Esophagus muscularis mucosa (tissue), 3 donors: ENCODE measurements around the gene RPEL1.

Experiments
- POLR2AphosphoS5 ChIP-seq, 2 donors: sonication (generic); formaldehyde crosslinking; IDR thresholded peaks; one replicate each; pipeline ENCODE4 v1.6.1; 2017; ENCODE audit warnings: antibody characterized with exemption in 2 of 2
- TF ChIP-seq, protein P1 (sequence below), 3 experiments: fragments of 200-600 bp in 2 of 3; fragments of 450-650 bp in 1 of 3; sonication (generic) in 2 of 3; IDR thresholded peaks; one replicate each; pipeline ENCODE4 v1.5.1; 2017 to 2019; ENCODE audit warnings: antibody characterized with exemption in 3 of 3, mild to moderate bottlenecking in 2 of 3, moderate library complexity in 1 of 3

- TF ChIP-seq POLR2AphosphoS5 (IDR thresholded peaks at IDR 0.05) = no peak
- TF ChIP-seq, protein P1, sequence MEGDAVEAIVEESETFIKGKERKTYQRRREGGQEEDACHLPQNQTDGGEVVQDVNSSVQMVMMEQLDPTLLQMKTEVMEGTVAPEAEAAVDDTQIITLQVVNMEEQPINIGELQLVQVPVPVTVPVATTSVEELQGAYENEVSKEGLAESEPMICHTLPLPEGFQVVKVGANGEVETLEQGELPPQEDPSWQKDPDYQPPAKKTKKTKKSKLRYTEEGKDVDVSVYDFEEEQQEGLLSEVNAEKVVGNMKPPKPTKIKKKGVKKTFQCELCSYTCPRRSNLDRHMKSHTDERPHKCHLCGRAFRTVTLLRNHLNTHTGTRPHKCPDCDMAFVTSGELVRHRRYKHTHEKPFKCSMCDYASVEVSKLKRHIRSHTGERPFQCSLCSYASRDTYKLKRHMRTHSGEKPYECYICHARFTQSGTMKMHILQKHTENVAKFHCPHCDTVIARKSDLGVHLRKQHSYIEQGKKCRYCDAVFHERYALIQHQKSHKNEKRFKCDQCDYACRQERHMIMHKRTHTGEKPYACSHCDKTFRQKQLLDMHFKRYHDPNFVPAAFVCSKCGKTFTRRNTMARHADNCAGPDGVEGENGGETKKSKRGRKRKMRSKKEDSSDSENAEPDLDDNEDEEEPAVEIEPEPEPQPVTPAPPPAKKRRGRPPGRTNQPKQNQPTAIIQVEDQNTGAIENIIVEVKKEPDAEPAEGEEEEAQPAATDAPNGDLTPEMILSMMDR (IDR thresholded peaks at IDR 0.05) = no peak
Observed at GRCh38 chr10:103291588-103291987, 45.9 kb downstream of the RPEL1 start.
